GM23248 (cell line): ENCODE measurements around the gene RER1.

ENCODE experiments used
- EZH2 ChIP-seq: fragments of 200-600 bp; sonication (generic); IDR thresholded peaks from 2 replicates; pipeline ENCODE4 v1.6.1; 2018; ENCODE audit warnings: antibody characterized with exemption, mild to moderate bottlenecking; ENCODE audit not compliant: insufficient read depth, poor library complexity, severe bottlenecking
- EZH2phosphoT487 ChIP-seq: fragments of 200-600 bp; sonication (generic); IDR thresholded peaks from 2 replicates; pipeline ENCODE4 v1.6.1; 2018; ENCODE audit warnings: antibody characterized with exemption, moderate library complexity, mild to moderate bottlenecking, low read depth; ENCODE audit not compliant: insufficient read depth

GRCh38 chr1:2374252-2375155, 17.1 kb upstream of the RER1 start:
- TF ChIP-seq EZH2 = no peak
- TF ChIP-seq EZH2phosphoT487 = no peak
